SU-DHL-6 (cell line): ENCODE results near the gene FUT9.

Source experiments
- H2AFZ ChIP-seq: fragments of 200-600 bp; sonication (generic); 2 replicates; pipeline ENCODE4 v1.6.1; 2014; ENCODE audit warnings: low read depth, mild to moderate bottlenecking, moderate library complexity, mixed read lengths, antibody characterized with exemption, low read length; ENCODE audit not compliant: severe bottlenecking
- H3F3A ChIP-seq: fragments of 200-600 bp; shearing (Covaris generic); 2 replicates; pipeline ENCODE4 v1.6.0; 2016; ENCODE audit warnings: antibody characterized with exemption, mild to moderate bottlenecking; ENCODE audit not compliant: insufficient read depth
- H3K27ac ChIP-seq: fragments of 200-600 bp; sonication (generic); 2 replicates; pipeline ENCODE4 v1.5.1; 2016; ENCODE audit warnings: low read depth, mild to moderate bottlenecking, low read length, moderate library complexity, mixed read lengths
- H3K27me3 ChIP-seq: fragments of 200-600 bp; sonication (generic), shearing (Covaris generic); 2 replicates; pipeline ENCODE4 v1.6.0; 2014; ENCODE audit warnings: mild to moderate bottlenecking, low read length
- H3K36me3 ChIP-seq: fragments of 200-600 bp; sonication (generic); 2 replicates; pipeline ENCODE4 v1.6.1; 2014; ENCODE audit warnings: mild to moderate bottlenecking, low read length, mixed read lengths
- H3K4me2 ChIP-seq: fragments of 300-600, 200-600 bp; shearing (Covaris generic), sonication (generic); 2 replicates; pipeline ENCODE4 v1.6.0; 2014; ENCODE audit warnings: low read length, low read depth, mild to moderate bottlenecking; ENCODE audit not compliant: poor library complexity, severe bottlenecking
- H3K4me3 ChIP-seq: fragments of 200-600 bp; sonication (generic); 2 replicates; pipeline ENCODE4 v1.5.1; 2014; ENCODE audit warnings: antibody characterized with exemption, low read length, mild to moderate bottlenecking, mixed read lengths; ENCODE audit not compliant: insufficient read depth, poor library complexity, severe bottlenecking
- H3K79me2 ChIP-seq: fragments of 200-600 bp; sonication (generic); 2 replicates; pipeline ENCODE4 v1.6.1; 2014; ENCODE audit warnings: mild to moderate bottlenecking, low read length, moderate library complexity; ENCODE audit not compliant: insufficient read depth
- H3K9ac ChIP-seq: fragments of 200-600 bp; sonication (generic); 2 replicates; pipeline ENCODE4 v1.7.0; 2014; ENCODE audit warnings: mild to moderate bottlenecking, low read length
- H3K9me2 ChIP-seq: fragments of 200-600 bp; sonication (generic); replicated peaks from 2 replicates; pipeline ENCODE4 v1.6.1; 2014; ENCODE audit warnings: low read length; ENCODE audit not compliant: insufficient read depth
- H3K9me3 ChIP-seq: fragments of 200-600 bp; sonication (generic); 2 replicates; pipeline ENCODE4 v1.6.1; 2014; ENCODE audit warnings: low read length, mixed read lengths; ENCODE audit not compliant: insufficient read depth
- H4K20me1 ChIP-seq: fragments of 200-600 bp; sonication (generic); 2 replicates; pipeline ENCODE4 v1.6.1; 2014; ENCODE audit warnings: low read depth, mild to moderate bottlenecking, antibody characterized with exemption, low read length, moderate library complexity, mixed read lengths
- CTCF ChIP-seq: fragments of 200-600 bp; sonication (generic); IDR thresholded peaks from one replicate; pipeline ENCODE4 v1.5.1; 2017; ENCODE audit warnings: antibody characterized with exemption, mild to moderate bottlenecking, low read length, moderate library complexity; ENCODE audit not compliant: insufficient read depth, poor library complexity, severe bottlenecking
- EZH2phosphoT487 ChIP-seq: fragments of 200-600 bp; sonication (generic), shearing (Covaris generic); conservative IDR thresholded peaks from 2 replicates; pipeline ENCODE4 v1.6.1; 2018; ENCODE audit warnings: mild to moderate bottlenecking, antibody characterized with exemption, low read length, moderate library complexity, mixed read lengths

The FUT9 gene

GRCh38 chr6:96017070-96017359, 1.2 kb downstream of the FUT9 start:
- no peak overlapping the region for H3K9ac ChIP-seq
- no peaks in the 10 kb centered on the region for H3F3A ChIP-seq
- no peaks in the 10 kb centered on the region for H3K27me3 ChIP-seq
- no peaks in the 10 kb centered on the region for H4K20me1 ChIP-seq
- H3K9me2 ChIP-seq: no peaks in the 10 kb centered on the region
- H3K4me2 ChIP-seq: no peak overlapping the region
- H3K9me3 ChIP-seq: no peaks in the 10 kb centered on the region
- no peaks in the 10 kb centered on the region for H3K79me2 ChIP-seq
- TF ChIP-seq CTCF (no peak), EZH2phosphoT487 (no peak)
- no peak overlapping the region for H3K4me3 ChIP-seq
- H3K27ac ChIP-seq: no peak overlapping the region
- no peak overlapping the region for H2AFZ ChIP-seq
- no peaks in the 10 kb centered on the region for H3K36me3 ChIP-seq

- Histone ChIP-seq H3K4me3 (no peak overlapping the region), H3K27me3 (no peaks in the 10 kb centered on the region), H4K20me1 (no peaks in the 10 kb centered on the region), H3K9ac (no peak overlapping the region), H3K4me2 (no peak overlapping the region), H3K27ac (no peak overlapping the region), H3K79me2 (no peaks in the 10 kb centered on the region), H3F3A (no peaks in the 10 kb centered on the region), H3K36me3 (no peaks in the 10 kb centered on the region), H3K9me3 (no peaks in the 10 kb centered on the region), H2AFZ (no peak overlapping the region), H3K9me2 (no peaks in the 10 kb centered on the region)
- TF ChIP-seq CTCF (no peak), EZH2phosphoT487 (no peak)
Observed at GRCh38 chr6:96022225-96022624, 6.5 kb downstream of the FUT9 start.

- Histone ChIP-seq H3K9me3 (no peaks in the 10 kb centered on the region; the same call in 1 of the 2 replicates), H3K27ac (no peak overlapping the region), H3K9ac (no peak overlapping the region), H4K20me1 (no peaks in the 10 kb centered on the region), H3K9me2 (no peaks in the 10 kb centered on the region), H2AFZ (no peak overlapping the region), H3K27me3 (no peaks in the 10 kb centered on the region), H3K4me2 (no peak overlapping the region), H3K4me3 (no peak overlapping the region), H3K36me3 (no peaks in the 10 kb centered on the region), H3K79me2 (no peaks in the 10 kb centered on the region), H3F3A (no peaks in the 10 kb centered on the region)
- no peak for TF ChIP-seq CTCF
Observed at GRCh38 chr6:96032661-96033060, 16.9 kb downstream of the FUT9 start.

GRCh38 chr6:96051555-96051954, 35.8 kb downstream of the FUT9 start:
- no peak overlapping the region for H3K4me3 ChIP-seq
- no peak overlapping the region for H3K27ac ChIP-seq
- no peak overlapping the region for H3K9ac ChIP-seq
- H3F3A ChIP-seq: no peaks in the 10 kb centered on the region
- no peaks in the 10 kb centered on the region for H4K20me1 ChIP-seq
- H3K9me2 ChIP-seq: no peaks in the 10 kb centered on the region
- H3K36me3 ChIP-seq: no peaks in the 10 kb centered on the region
- no peaks in the 10 kb centered on the region for H3K79me2 ChIP-seq
- no peak overlapping the region for H3K4me2 ChIP-seq
- H3K27me3 ChIP-seq: no peaks in the 10 kb centered on the region
- no peak for TF ChIP-seq CTCF
- no peak for TF ChIP-seq EZH2phosphoT487
- H3K9me3 ChIP-seq: no peaks in the 10 kb centered on the region
- no peak overlapping the region for H2AFZ ChIP-seq
